HG03575 (cell line): ENCODE results near the gene SOX18.
"Not testable (repeated sequence)": the region's sequence is repeated elsewhere in the genome, so short reads cannot be mapped to it uniquely, and the experiment has no call there.

Experiments used
- ATAC-seq: cut with Tn5 transposase; IDR thresholded peaks from one replicate; pipeline ENCODE4 v1.9.1; 2021; ENCODE audit not compliant: unreplicated experiment, insufficient number of reproducible peaks, low FRiP score; ENCODE audit errors: extremely low read depth

Gene SOX18

DNA sequence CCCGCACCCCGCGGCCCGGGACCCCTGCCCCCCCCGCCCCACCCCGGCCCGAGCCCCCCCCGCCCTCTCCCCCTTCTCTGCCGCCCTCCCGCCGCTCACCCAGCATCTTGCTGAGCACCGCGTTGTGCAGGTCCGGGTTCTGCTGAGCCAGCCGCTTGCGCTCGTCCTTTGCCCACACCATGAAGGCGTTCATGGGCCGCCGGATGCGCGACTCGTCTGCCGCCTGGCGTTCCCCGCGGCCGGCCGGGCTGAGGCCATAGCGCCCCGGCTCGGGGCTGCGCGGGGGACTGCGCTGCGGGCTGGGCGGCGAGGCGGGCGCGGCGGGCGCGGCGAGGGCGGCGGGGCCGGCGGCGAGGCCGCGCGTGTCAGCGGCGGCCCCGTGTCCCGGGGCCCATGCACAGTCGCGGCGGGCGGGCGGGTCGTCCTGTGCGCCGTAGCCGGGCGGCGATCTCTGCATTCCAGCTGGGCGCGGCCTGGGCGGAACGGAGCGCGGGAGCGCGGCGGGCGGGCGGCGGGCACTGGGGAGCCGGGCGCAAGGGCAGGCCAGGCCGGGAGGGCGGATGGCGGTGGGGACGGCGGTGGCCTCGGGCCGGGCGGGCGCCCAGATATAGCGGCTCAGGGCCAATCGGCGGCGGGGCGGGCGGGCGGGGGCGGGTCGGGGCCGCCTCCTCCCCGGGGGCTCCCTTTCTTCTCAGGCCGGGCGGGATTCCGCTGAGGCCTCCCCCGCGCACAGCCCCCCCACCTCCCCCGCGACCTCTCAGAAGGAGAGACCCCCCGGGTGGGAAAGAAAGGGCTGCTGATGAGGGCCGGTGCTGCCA lies at the start of gene SOX18:
Gene SOX18 (minus strand): TSS at position 580 of the 818 bp plus-strand sequence. CDS start 123 bp downstream, at position 457.
- no peak for ATAC-seq

DNA sequence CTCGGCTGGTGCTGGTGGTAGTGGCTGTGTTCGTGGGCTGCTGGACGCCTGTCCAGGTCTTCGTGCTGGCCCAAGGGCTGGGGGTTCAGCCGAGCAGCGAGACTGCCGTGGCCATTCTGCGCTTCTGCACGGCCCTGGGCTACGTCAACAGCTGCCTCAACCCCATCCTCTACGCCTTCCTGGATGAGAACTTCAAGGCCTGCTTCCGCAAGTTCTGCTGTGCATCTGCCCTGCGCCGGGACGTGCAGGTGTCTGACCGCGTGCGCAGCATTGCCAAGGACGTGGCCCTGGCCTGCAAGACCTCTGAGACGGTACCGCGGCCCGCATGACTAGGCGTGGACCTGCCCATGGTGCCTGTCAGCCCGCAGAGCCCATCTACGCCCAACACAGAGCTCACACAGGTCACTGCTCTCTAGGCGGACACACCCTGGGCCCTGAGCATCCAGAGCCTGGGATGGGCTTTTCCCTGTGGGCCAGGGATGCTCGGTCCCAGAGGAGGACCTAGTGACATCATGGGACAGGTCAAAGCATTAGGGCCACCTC lies 49.1 kb upstream of the SOX18 start:
- no peak for ATAC-seq

DNA sequence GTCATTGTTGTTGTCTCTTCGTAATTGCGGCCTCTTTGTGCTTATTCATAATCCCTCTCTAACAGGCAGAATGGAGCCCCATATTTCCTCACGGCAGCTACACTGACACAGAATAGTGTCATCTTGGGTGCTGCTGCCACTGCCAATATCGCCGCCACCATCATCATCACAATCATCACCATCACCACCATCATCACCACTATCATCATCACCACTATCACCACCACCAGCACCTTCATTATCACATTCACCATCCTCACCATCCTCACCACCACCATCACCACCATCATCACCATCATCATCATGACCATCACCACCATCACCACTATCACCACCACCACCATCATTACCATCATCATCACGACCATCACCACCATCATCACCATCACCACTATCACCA lies 47.1 kb upstream of the SOX18 start:
- no peak for ATAC-seq

DNA sequence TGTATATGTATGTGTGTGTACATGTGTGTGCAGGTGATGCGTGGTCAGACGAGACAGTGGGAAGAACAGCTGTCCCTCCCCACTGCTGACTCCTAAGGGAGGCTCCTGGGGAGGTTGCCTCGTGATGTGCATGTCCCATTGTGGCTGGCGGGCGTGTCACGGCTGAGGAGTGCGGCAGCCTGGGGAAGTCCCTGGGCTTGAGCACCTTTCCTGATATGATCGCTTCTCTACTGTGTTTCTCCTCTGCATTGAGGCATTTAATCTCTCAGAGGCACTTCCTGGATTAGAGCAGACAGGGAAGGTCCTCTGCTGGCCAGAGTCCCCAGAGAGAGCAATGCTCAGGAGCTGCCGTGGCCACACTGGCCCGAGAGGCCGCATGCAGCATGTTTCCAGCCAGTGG lies 46.5 kb upstream of the SOX18 start:
- no peak for ATAC-seq

DNA sequence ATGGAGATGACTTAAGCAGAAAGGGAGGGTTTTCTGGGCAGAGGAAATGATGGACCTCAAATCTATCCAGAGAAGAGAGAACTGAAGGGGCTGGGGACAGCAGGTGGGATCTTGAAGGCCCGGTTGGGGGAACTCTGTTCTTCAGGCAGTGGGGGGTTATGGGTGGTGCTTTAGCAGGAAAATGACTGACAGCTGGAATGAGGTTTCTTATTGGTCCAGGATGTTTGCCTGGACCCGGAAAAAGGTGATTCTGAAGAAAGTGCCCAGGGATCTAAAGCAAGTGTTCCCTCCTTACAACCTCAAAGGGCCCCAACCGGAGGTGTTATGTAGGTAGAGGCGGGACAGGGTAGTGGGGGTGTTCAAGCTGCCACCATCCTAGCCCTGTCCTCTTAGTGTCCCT lies 46.0 kb upstream of the SOX18 start:
- ATAC-seq = no peak

DNA sequence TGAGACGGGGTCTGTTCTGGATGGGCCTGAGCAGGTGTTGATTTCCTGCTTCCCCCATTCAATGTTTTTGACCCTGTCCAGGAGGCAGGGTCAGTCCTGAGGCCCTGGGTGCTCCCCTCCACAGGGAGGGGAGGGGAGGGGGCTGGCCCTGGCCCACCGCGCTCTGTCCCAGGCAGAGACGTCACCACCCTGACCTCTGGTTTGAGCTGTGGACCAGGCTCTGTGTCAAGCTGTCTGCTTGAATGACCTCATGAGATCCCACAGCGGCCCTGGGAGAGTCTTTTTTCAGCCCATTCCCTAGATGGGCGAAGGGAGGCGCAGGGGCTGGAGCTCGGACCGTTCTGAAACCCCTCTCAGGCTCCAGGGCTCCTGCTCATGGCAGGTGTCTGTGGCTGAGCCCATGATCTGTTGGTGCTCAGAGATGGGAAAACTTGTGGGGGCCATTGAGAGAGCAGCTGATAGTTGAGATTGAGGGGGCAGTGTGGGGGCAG lies 43.6 kb upstream of the SOX18 start:
- no peak for ATAC-seq

DNA sequence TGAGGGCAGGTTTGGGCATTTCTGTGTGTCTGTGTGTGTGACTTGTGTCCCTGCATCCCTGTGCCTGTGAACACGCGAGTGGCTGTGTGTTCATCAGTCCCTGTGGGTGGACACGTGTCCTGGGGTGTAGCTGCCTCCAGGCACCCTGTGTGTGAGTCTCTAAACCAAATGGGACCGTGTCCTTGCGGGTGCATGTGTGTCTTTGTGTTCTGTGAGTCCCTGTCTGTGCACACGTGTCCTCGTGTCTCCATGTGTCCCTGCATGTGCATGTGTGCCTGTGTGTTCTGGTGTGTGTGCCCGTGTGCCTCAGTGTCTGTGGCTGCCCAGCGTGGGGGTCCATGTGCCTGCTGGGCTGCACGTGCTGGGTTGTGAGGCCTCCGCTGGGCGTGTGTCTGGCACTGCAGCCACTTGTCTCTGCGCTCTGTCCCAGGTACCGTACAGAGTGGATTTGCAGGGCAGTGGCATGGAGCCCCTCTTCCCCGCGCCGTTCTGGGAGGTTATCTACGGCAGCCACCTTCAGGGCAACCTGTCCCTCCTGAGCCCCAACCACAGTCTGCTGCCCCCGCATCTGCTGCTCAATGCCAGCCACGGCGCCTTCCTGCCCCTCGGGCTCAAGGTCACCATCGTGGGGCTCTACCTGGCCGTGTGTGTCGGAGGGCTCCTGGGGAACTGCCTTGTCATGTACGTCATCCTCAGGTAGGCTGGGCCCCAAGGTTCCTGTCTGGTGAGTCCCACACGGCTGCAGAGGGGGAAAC lies 43.0 kb upstream of the SOX18 start:
- ATAC-seq = no peak

DNA sequence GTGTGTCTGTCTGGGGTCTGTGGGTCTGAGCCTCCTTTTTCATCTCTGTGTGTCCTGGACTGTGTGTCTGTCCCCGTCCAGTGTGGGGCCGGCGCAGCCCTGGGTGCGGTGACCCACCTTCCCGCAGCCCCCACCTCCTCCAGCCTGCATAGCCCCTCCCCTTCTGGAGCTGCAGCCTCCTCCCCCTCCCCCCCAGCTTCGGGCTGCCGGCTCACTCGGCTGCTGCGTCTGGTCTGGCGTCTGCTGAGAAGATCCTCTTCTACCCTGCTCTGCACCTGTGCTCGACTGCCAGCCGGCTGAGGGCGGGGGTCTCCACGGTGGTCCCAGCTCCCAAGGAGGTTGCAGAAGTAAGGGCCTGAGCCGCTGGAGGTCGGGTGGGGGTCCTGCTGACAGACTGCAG lies 42.3 kb upstream of the SOX18 start:
- ATAC-seq = no peak

DNA sequence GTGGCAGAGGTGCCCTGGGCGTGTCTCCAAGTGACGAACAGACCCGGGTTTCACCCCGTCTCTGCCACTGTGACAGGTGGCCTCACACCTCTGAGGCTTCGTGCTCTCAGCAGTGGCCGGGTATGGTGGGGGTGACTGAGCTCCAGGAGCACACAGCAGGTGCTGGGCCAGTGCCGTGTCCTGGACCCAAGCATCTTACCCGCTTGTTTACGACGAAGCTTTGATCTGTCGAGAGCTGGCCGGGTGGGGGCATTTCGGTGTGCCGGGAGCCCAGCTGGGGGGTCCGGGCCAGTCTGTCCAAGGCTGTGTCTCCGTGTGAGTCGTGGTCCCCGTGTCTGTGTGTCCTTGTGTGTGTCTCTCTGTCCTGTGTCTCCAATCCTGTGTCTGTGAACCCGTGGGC lies 41.9 kb upstream of the SOX18 start:
- no peak for ATAC-seq

DNA sequence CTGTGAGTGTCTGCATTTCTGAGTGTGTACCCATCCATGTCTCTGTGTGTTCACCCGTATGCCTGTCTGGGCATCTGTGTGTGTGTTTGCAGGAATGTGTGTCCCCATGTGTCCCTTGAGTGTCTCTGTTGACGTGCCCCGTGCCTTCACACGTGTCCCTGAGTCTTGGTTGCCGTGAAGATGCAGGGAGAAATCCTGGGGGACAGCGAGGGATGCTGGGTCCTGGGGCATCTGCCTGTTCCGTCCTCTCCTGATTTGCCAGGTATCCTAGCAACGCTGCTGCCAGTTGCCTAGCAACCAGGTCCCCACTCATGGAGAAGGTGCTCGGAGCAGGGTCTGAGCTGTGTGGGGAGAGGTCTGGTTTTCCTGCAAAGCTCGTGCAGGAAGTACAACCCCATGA lies 40.7 kb upstream of the SOX18 start:
- no peak for ATAC-seq

DNA sequence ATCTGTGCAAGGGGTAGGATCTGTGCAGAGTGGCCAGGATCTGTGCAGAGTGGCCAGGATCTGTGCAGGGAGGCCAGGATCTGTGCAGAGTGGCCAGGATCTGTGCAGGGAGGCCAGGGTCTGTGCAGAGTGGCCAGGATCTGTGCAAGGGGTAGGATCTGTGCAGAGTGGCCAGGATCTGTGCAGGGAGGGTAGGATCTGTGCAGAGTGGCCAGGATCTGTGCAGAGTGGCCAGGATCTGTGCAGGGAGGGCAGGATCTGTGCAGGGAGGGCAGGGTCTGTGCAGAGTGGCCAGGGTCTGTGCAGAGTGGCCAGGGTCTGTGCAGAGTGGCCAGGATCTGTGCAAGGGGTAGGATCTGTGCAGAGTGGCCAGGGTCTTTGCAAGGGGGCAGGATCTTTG lies 39.1 kb upstream of the SOX18 start:
- ATAC-seq = not testable (repeated sequence)

DNA sequence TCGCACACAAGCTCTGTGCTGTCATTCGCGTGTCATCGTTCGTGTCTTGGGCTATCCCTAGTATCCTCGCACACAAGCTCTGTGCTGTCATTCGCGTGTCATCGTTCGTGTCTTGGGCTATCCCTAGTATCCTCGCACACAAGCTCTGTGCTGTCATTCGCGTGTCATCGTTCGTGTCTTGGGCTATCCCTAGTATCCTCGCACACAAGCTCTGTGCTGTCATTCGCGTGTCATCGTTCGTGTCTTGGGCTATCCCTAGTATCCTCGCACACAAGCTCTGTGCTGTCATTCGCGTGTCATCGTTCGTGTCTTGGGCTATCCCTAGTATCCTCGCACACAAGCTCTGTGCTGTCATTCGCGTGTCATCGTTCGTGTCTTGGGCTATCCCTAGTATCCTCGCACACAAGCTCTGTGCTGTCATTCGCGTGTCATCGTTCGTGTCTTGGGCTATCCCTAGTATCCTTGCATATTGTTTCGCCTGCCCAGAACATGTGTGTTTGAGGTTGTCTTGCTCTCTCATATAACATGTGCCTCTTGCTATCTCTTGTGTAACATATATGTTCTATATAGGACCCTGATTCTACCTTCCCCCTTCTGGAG lies 37.9 kb upstream of the SOX18 start:
- not testable (repeated sequence) for ATAC-seq

DNA sequence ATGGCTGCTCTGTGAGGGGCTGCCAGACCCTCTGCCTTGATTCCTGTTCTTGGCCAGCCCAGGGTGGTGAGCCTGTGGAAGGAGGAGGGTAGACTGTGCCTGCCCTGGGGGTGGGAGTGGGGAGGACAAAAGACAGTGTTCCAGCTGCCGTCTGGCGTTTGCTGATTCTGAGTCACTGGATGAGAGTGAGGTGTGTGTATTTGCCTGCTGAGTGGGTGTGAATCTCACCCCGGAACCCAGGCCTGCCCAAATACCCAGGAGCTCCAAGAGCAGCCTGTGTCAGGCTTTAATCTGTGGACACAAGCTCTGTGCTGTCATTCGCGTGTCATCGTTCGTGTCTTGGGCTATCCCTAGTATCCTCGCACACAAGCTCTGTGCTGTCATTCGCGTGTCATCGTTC lies 37.4 kb upstream of the SOX18 start:
- no peak for ATAC-seq

DNA sequence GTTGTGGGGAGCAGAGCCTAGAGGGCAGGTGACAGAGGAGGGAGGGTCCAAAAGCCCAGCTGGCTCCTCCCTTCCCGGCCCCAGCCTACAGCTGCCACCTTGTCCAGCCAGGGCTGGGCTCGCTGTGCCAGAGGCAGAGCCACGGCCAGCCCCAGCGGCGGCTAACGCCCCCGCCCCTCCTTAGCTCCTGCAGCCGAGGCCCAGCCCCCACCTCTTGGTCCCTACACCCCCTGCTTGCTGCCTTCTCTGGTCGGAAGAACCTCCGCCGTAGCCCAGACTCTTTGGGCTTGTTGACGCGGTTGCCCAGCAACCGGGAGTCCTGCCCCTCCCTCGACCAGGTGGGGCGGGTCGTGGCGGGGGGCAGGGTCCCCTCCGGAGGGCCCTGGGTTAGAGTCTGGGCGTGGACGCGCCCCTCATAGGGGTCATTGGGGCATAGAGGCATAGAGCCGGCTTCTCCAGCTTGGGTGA lies 35.3 kb upstream of the SOX18 start:
- ATAC-seq = no peak

DNA sequence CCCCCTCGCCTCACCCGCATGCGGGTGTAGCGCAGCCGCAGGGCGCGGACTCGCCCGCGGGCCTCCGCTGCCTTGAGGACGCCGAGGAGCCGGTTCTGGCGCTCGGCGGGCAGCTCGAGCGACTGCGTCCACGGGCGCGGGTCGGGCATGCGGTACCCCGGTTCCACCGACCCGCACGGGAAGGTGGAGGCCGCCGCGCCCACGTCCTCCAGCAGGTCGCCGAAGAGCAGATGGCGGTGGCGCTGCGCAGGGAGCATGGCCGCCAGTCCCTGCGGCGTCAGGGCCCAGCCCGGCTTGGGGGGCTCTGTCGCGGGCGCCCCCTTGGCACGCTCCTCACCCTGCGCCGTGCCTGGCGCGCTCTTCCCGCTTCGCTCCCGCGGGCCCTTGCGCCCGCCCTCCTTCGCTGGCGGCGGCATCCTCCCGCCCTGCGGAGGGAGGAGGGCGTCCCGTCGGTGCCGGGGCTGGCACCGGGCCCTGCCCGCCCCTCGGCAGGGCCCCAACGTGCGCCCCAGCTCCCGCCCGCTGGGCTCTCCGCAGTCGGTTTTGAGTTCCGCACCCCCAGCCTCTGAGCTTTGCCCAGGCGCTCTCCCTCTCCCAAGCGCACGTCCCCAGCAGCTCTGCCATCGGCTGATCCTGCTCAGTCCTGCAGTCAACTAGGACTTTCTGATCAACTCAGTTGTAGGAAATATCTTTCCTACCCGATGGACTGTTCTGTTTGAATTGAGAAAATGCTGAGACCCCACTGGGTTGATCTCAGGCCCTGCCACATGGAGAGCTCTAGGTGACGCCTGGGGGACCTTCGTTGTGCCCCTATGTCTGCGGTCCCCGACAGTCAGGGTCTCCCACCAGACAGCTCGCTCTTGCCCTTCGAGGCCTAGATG lies 34.6 kb upstream of the SOX18 start, which contains the start of gene LKAAEAR1:
Gene LKAAEAR1 (minus strand): TSS at position 595 of the 881 bp plus-strand sequence. CDS start 179 bp downstream, at position 416.
- ATAC-seq = no peak

DNA sequence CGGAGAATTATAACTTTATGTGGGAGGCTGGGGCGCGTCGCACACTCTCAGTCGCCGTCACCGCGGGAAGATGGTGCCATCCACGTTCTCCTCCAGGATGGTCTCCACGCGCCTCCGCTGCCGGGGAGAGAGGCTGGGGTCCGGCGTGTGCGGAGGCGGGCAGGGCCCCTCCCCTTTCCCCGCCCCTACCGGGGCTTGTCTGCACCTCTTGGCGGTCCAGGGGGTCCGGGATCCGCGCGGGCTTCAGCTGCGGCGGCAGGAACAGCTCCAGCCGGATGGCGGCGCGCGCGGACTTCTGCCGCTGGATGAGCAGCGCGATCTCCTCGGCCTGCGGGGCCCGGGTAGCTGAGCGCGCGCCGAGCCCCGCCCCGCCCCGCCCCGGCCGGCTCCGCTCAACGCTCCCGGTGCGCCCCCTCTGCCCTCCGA lies 34.0 kb upstream of the SOX18 start:
- ATAC-seq = no peak

DNA sequence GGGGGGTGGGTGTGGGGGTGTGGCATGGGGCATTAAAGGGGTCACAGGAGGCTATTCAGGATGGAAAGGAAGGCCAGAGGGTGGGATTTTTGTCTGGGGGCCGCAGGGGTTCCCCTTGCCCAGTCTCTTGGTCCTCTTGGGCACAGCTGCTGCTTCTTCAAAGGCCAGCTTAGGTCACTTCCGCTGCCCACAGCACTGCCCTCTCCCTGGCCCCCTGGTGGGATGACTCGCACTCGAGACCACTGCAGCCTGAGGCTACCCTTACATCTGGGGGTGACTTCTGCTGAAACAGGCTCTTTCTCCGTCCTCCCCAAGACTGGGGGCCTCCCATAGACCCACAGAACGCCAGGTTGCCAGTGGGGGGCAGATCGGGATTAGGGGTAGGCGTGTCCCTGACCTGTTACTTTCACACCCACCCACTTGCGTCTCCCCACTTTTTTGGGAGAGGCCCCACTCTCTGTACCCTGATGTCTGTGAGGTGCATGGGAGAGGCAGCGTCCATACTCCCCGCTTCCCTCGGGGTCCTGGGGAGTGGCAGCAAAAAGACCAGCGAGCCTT lies 33.5 kb upstream of the SOX18 start:
- no peak for ATAC-seq

DNA sequence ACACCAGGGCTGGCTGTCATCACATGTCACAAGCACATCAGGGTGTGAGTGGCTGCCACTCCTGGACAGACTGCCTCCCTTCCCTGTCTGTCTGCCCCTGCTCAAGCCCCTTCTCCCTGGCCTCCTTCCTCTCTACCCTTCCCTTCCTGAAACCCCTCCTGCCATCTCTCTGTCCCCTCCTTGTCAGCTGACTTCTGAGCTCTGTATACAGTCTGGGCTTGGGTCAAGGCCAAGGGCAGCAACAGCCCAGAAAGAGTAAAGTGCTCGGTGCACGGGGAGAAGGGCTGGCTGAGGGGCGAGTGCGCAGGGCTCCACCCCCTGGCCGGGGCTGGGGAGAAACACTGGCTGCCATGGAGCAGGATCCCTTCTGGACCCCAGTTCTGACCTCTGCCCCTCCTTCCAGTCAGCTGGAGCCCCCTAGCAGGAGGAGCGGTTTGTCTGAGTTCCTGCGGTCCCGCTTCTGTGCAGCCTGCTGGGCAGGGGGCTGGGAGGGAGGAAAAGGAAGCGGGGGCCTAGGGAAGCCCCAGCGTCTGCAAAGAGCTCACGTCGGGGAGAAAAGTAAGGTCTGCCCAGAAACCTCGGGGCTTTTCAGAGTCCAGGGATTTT lies 32.8 kb upstream of the SOX18 start:
- no peak for ATAC-seq
